C4-2B (cell line): ENCODE measurements around the gene ZBTB16.
A peak's percentile ranks its signal among the peaks of the same experiment; 100 is the strongest.

Source experiments
- CTCF ChIP-seq: fragments of 450-650 bp; conservative IDR thresholded peaks from 2 replicates; pipeline ENCODE4 v1.5.1; 2017; ENCODE audit warnings: mild to moderate bottlenecking
- ZFX ChIP-seq: fragments of 450-650 bp; IDR thresholded peaks from 2 replicates; pipeline ENCODE4 v1.6.1; 2017

- no peak for TF ChIP-seq CTCF
- TF ChIP-seq ZFX, result peak; percentile 52; the same call in 1 of the 2 replicates
Measured at GRCh38 chr11:114060392-114061047, 1.0 kb downstream of the ZBTB16 start.
